ENCODE data around the gene THEM5. TPM values are rescaled to one million over a fixed set of nuclear protein-coding genes. Genes with fewer than 3 reads are reported as not detected.
"Not testable (repeated sequence)": the region's sequence is repeated elsewhere in the genome, so short reads cannot be mapped to it uniquely, and the experiment has no call there.

THEM5 gene
- polyA plus RNA-seq, 1 donor = 0.52 TPM

DNA sequence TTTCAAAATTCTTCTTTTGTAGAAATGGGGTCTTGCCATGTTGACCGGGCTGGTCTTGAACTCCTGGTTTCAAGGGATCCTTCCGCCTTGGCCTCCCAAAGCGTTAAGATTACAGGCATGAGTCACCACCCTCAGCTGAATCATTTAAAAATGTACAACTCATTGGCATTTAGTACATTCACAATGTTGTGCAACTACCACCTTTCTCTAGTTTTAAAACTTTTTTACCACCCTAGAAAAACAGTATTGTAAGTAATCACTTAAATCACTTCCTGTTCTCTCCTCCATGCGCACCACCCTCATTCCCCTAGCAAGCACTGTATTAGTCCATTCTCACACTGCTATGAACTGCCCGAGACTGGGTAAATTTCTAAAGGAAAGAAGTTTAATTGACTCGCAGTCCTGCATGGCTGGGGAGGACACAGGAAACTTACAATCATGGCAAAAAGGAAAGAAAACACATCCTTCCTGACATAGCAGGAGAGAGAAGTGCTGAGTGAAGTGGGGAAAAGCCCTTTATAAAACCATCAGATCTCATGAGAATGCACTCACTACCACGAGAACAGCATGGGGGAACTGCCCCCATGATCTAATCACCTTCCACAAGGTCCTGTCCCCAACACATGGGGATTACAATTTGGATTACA, 14.4 kb upstream of the THEM5 start:
- no peak for DNase-seq

DNA sequence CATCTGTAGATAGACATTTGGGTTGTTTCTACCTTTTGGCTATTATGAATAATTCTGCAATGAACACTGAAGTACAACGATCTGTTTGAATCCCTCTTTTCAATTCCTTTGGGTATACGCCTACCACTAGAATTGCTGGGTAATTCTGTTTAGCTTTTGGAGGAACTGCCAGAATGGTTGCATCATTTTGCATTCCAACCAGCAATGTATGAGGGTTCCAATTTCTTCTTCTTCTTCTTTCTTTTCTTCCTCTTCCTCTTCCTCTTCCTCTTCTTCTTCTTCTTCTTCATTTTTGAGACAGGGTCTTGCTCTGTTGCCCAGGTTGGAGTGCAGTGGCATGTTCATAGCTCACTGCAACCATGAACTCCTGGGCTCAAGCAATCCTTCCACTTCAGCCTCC, 13.8 kb upstream of the THEM5 start:
- no peak for DNase-seq

DNA sequence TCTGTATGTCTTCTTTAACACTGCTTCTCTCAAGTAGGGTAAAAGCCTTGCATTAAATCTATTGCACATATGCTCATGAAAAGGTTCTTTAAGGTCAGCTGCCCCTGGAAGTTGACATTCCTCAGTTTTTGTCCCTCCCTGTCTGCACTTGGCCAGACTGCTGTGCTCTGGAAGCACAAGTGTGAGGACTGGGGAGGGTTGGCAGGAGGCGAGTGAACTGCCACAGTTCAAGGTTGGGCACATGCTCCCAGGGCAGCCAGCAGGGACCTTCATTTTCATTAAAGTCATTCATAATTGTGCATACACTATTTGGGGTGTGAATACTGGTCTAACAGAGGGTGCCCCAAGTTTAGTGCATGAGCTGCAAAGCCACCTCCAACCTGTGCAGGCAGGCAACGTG, 10.9 kb upstream of the THEM5 start:
- DNase-seq = no peak

DNA sequence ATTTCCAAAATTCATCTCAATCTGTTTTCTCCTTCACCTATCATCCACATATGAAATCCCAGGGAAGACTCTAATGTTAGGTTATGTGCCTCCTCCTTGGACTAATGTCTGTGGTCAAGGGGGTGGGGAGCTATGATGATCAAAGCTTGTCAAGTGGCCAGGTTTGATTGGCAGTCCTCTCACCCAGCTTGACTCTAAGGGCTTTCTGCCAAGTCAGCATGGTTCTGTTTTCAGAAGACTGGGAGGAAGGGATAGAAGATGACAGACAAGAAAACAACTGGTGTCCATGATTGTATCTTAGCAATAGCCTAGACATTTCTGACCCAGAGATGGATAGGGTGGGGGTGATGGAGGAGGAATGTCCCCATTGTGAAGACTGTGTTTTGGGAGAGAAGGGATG, 9.1 kb upstream of the THEM5 start:
- no peak for DNase-seq

DNA sequence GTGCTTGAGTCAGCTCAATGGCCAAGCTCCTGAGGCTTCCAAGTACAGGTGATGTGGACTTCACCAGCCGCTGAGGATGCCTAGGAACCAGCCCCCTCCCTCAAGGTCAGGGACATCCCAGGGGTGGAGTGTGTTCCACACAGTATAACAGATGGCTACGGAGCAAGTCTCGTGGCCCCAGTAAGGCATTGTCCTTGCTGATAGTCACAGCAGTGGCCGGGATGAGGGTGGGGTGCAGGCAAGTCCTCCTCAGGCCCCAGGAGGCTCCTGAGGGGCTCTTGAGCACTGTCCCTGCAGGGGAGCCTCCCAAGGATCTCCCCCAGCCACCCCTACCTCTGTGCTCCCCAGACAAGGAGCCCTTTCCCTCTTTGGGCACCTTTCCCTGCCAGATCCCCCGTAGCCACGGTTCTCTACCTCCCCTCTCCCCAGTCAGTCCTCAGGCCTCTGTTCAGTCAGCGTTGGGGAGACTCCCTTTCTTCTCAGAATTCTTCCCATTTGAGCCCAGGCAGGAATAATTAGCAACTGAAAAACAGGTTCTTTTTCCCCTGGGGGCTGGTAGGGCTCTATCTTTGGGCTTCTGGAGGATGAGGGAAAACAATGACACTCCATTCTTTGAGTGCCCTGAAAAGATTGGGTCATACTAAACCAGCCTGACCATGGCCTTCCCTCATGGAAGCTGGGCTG, 7.1 kb upstream of the THEM5 start:
- DNase-seq = no peak

DNA sequence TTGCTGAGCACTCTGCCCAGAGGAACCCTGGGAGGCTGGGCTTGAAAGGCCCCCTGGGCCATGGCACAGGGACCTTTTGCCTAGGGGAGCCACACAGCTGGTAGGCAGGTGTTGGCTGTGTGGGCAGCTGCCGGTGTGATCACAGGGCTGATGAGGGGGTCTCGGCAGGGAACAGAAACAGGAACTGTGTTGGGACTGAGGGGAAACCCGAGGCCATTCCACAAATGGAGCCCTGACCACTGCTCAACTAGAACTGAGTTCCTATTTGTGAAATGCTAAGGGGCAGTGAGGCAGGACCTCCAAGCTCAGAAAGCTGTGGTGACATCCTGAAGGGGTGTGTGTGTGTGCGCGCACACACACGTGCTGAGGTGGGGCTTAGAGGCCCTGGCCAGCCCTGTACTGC, 6.4 kb upstream of the THEM5 start:
- no peak for DNase-seq

DNA sequence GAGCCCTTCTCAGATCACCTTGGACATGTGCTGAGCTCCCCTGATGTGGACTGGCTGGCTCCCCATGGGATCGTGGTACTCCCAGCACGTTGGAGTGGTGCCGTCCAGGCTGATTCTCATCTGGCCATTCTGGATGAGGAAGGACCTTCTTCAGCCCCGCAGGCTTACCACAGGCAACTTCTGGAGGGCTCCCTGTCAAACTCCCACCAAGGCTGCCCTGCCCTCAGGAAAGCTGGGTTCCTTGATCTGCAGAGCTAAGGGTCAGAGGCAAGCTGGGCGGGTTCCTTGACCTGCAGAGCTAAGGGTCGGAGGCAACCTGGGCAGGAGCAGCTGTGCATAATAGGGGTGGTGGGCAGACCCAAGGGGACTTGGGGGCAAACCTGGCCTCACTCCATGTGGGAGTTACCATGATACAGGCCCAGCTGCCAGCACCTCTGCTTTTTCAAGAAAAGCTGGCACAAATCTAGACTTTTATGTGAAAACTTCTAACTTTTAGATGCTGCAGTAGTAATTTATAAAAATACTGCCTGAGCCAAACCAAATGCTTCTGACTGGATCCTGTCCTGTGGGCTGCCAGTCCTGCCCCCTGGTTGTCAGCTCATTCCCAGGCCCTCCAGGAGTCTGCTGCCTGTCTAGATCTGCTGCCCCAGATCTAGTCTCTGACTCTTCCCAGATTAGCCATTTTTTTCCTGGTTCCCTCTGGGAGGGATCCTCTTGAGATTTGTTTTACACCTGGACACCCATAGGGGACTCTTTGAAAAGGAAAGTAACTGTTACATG, 5.6 kb upstream of the THEM5 start:
- no peak for DNase-seq

DNA sequence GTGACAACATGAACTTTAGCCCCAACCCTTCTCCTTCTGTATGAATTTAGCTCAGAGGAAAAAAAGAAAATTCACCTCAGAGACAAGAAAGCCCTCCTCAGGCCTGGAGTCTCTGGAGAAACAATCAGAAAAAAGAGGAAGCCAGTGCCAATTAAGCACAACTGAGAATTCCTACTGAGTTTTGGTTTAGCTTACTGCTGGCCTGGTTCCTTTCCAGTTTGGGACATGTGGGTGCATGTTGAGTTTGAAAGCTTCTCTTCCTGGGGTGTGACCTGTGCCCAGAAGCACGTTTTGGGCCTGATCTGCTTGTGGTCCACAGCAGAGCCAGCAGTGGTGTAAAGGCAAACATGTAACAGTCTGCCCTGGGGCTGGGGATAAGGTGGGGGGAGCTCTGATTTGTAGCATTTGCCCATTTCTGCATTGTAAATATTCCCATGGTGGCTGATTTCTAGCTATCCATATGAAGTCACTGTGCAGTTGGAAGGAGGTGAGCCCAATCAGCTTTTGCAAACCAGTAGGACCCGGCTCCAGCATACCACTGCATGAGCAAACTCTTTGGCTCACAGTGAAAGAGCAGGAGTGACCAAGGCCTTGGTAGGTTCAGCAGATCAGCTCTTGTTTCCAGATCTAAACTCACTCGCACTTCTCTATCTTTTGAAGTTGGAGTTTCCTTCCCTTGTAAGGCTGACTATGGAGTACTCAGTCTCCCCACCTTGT, 4.7 kb upstream of the THEM5 start:
- no peak for DNase-seq

DNA sequence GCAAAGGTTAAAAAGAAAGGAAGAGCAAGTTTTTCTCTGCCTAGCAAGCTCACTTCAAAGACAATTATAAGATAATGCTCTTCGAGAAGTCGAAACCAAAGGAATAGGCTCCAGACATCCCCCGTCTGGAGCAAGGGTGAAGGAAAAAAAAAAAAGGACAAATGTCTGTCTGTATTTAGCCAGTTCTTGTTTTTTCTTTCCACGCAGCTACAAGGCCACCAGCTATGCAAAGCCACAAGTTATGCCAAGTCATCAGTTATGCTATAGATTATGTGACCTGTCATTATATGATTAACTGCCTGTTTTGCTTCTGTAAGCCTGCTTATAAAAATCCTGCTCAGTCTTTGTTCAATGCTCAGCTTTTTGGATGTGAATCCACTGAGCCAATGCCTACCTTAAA, 2.4 kb upstream of the THEM5 start:
- DNase-seq = no peak

DNA sequence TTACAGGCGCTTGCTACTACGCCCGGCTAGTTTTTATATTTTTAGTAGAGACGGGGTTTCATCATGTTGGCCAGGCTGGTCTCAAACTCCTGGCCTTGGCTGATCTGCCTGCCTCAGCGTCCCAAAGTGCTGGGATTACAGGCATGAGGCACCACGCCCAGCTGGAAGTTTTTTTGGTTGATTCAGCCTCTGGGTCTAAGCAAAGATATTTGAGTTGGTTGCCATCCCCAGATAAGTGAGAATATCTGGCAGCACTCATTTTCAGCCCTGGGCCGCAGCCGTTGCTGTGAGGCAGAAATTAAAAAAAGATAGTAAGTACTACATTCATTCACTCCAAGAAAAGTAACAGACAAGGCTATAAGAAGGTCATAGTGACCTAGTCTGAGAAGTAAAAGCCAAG, 2.0 kb upstream of the THEM5 start:
- DNase-seq = not testable (repeated sequence)

DNA sequence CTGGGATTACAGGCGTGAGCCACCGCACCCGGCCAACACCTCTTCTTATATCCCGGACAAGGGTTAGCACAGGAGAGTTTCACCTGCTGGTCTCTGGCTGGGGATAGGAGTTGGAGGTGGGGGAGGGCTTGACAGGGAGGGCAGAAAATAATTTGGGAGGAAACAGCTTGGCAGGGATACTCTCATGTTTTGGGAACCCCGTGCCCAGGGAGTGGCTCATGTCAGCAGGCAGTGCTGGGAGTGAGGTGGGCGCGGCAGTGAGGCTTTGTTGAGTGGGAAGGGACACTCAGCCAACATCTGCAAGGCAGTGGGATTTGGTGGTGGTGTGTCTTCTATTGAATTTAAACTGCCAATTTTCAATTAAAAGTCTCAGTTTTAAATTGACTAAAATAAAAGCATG, 1.1 kb upstream of the THEM5 start:
- no peak for DNase-seq

DNA sequence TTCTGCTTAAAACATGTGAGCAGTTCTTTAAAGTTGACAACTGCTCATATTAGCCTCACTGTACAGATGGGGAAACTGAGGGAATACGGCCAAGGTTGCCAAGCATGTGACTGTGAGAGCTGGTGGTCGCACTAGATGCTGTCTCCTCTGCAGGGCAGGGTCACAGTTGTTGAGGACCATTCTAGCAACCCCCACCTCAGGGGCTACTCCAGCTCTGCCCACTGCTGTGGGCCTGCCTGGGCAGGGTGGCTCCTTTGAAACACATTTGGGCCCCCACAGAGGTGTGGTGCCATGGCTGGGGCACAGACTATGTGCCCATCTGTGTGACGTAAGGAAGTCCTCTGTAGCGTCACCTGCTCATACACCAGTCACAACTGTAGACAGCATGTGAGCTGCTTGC, 779 bp downstream of the THEM5 start:
- DNase-seq = no peak

DNA sequence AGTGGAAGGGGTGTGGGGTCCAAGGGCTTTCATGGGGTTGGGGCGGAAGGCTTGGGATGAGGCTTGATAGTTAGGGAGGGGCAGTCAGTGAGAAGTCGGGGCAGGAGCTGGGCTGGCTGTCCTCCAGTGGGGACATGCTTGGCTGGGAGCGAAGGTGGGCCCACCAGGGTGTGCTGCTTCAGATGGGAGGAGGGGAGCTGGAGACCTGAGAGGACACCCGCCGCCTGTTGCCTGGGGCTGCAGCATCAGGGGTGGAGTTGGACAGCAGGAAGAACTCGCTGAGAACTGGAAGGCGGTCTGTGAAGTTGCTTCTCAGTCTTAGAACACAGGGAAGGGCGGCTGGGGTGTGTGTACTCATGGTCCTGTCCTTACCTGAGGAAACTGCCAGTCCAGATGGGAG, 1.6 kb downstream of the THEM5 start:
- no peak for DNase-seq

DNA sequence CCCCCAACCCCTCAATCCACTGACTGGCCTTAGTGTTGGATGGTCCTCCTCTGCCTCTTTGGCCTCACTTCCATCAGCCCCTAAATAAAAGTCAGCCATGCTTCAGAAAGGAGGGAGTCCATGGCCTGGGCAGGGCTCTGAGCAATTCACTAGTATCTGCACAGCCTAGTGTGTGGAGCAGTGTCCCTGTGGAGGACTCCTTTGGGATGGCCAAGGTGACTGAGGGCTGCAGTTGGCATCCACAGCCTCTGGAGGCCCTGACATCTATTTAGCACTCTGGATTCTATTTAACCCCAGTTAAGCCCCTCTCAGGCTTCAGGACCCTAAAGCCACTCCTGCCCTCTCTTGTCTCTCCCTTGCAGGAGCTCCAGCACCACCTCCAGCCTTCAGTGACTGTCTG, 3.6 kb downstream of the THEM5 start:
- DNase-seq = no peak

DNA sequence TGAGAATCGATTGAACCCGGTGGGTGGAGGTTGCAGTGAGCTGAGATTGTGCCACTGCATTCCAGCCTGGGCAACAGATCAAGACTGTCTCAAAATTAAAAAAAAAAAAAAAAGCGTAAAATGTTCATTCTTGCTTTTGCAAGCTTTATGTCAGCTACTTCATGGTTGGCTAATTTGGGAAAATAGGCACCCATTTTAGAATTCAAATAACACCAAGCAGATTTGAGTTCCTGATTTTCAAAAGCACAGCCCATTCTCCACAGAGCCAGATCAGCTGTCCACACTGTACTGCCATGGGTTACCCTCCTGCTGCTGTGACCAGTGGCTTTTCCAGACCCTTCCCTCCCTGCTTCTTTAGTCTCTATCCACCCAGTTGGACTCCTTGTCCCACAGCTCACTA, 4.4 kb downstream of the THEM5 start:
- DNase-seq = no peak

DNA sequence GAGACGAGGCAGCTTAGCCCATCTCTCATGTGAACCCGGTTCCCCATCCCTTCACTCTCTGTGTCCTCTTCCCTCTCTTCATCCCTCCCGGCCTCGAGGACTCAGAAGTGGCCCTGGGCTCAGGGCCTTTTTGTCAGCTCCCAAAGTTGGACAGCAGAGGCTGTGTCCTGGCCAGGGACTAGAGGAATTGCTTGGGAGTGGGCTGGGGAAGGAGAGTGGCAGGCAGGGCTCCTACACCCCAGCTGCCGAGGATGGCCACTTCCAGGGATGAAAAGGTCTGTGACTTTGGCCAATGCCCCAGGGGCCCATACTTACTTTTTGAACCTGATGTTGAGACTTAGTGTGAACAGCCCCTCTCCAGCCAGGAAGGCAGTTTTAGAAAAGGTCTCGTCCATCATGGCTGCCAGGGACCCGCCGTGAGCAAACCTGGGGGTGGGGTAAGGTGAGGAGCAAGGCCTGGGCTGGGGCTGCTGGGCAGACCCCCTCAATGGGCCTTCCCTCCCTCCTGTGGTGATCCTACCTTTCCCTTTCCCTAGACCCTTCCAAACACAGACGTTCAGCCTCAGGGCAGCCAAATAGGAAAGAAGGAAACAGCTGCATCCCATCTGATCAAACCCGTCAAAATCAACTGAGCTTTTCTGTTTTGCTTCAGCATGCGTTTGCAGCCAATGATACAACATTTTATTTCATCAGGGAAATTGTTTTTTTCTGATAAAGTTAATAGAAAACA, 5.5 kb downstream of the THEM5 start:
- DNase-seq = peak; percentile 30

DNA sequence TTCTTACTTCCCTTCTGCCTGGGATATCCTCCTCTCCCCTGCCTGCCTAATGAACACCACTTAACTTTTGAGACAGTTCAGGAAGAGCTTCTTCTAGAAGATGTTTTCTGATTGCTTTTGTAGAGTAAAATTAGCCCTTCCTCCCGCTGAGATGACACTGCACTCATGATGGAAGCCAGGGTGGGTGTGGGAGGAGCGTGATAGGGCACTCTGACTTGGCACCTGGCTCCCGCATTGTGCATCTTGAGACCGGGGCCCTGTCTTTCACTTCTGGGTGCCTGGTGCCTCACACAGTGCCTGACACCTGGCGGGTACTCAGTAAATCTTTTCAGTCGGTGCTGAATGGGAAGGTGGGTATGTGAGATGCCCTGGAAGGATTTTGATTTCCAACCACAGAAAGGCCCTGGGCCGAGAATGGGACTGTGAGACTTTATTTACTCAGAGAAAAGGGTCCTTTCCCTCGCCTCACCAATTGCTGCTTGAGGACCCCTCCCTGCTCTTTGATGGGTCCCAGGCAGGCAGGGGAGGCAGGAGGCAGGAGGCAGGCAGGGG, 6.8 kb downstream of the THEM5 start:
- DNase-seq = no peak

DNA sequence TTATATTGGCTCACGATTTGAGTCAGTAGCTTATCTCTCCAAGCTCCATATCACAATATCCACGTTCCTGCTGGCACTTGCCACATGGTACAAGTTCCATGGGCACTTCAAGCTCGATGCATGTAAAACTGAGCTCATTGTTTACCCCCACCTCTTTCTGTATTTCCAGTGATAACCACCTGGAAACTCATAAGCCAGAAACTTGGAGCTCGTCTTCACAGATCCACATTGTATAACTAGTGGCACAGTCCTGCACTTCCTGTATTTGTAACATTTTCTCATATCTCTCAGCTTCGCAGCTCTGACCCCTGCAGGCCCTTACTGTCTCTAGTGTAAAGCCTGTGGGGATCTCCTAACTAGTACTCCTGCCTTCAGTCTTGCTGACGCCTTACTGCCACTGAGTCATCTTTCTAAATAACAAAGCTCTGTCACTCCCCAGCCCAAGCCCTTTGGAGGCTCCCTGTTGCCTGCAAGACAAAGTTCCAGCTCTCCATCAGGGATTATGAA, 7.4 kb downstream of the THEM5 start:
- DNase-seq = no peak

DNA sequence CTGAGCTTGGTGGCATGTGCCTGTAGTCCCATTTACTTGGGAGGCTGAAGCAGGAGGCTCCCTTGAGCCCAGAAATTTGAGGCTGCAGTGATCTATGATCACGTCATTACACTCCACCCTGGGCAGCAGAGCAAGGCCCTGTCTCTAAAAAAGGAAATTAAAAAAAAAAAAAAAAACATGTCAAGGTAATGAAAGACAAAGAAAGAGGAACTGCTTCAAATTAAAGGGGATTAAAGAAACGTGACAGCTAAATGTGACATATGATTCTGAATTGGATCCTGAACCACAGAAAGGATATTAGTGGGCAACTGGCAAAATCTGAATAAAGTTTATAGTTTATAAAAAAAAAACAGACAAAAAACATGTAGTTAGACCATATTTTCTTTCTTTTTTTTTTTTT, 10.1 kb downstream of the THEM5 start:
- DNase-seq = no peak

DNA sequence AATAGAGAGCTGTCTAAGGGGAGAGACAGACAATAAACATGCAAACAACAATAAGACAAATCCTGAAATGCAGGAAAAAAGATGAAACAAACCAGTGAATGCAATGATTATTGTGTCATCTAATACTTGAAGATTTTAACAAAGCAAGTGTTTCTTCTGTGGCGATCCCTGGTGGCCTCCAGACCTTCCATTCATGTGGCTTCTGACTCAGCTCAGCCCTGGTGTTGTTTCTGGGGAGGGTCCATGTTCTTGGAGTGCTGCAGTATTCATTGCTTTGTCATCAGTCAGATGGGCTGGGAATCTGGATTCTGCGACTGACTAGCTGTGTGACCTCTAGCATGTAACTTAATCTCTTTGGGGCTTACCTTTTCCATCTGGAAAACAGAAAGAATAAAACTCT, 12.4 kb downstream of the THEM5 start:
- no peak for DNase-seq

DNA sequence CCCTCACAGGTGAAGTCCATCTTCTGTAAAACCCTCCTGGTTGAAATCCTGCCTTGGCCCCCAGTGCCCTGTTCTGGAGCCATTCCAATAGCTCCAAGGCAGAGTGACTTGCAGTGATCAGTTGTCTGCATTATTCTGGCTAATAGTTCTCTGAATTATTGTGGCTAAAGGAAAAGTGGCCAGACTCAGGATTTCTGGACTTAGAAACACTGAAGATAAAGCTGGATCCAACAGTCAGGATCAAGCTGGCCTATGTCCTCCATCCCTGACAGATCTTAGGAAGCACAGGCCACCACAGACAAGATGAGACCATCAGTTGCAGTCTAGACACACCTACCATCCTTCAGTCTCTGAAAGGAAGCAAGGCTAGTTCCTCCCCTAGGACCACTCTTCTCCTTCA, 13.1 kb downstream of the THEM5 start:
- DNase-seq = no peak
